Type B pancreatic cell (in vitro differentiated cells): ENCODE measurements around the gene FAM227B. TPM values are rescaled to one million over a fixed set of nuclear protein-coding genes. Genes with fewer than 3 reads are reported as not detected.
"Not testable (repeated sequence)": the region's sequence is repeated elsewhere in the genome, so short reads cannot be mapped to it uniquely, and the experiment has no call there.

Experiments used
- DNase-seq: peaks from one replicate; pipeline ENCODE4 v3.0.0; 2021; ENCODE audit warnings: mixed read lengths; ENCODE audit not compliant: unreplicated experiment; ENCODE audit errors: extremely low spot score
- H3K27ac Mint-ChIP-seq: 2 replicates; pipeline ENCODE4 v1.8.0; 2021; ENCODE audit warnings: mild to moderate bottlenecking, mixed read lengths
- H3K27me3 Mint-ChIP-seq: 2 replicates; pipeline ENCODE4 v1.8.0; 2021; ENCODE audit warnings: mixed read lengths
- H3K36me3 Mint-ChIP-seq: 2 replicates; pipeline ENCODE4 v1.8.0; 2021; ENCODE audit warnings: mixed read lengths
- H3K4me1 Mint-ChIP-seq: one replicate; pipeline ENCODE4 v1.8.0; 2021; ENCODE audit warnings: mixed read lengths; ENCODE audit not compliant: unreplicated experiment
- H3K4me3 Mint-ChIP-seq: 2 replicates; pipeline ENCODE4 v1.8.0; 2021; ENCODE audit warnings: mild to moderate bottlenecking, mixed read lengths
- H3K9me3 Mint-ChIP-seq: 2 replicates; pipeline ENCODE4 v1.8.0; 2021; ENCODE audit warnings: mixed read lengths
- CTCF ChIP-seq: fragments of 200-600 bp; sonication (generic); conservative IDR thresholded peaks from 2 replicates; pipeline ENCODE4 v1.5.0; 2021; ENCODE audit warnings: antibody characterized with exemption, mild to moderate bottlenecking
- total RNA-seq: library from RNA; stranded (reverse); gene quantifications from 2 replicates; pipeline ENCODE4 v1.2.1, GENCODE V29; 2021; ENCODE audit warnings: low replicate concordance

Gene FAM227B
- total RNA-seq, 1 donor from 2014 or later, result 7.3 TPM

GRCh38 chr15:49606594-49606993 lies 14.0 kb downstream of the FAM227B start:
- no peak for DNase-seq
- Mint-ChIP-seq H3K9me3 (peaks cover 10% of the 10 kb centered on the region), H3K4me3 (no peak overlapping the region), H3K27me3 (no peaks in the 10 kb centered on the region), H3K4me1 (no peaks in the 10 kb centered on the region), H3K27ac (no peak overlapping the region), H3K36me3 (peaks cover 4% of the 10 kb centered on the region)
- TF ChIP-seq CTCF, result no peak

- Mint-ChIP-seq H3K27me3 (no peaks in the 10 kb centered on the region), H3K4me1 (no peaks in the 10 kb centered on the region), H3K36me3 (peaks cover 4% of the 10 kb centered on the region), H3K27ac (no peak overlapping the region), H3K4me3 (no peak overlapping the region), H3K9me3 (peaks cover 14% of the 10 kb centered on the region)
- no peak for DNase-seq
- TF ChIP-seq CTCF, result no peak
Observed at GRCh38 chr15:49605588-49605987, 15.0 kb downstream of the FAM227B start.

- H3K4me1 Mint-ChIP-seq, result no peaks in the 10 kb centered on the region
- H3K9me3 Mint-ChIP-seq, result peaks cover 14% of the 10 kb centered on the region
- TF ChIP-seq CTCF, result no peak
- H3K27me3 Mint-ChIP-seq, result no peaks in the 10 kb centered on the region
- H3K4me3 Mint-ChIP-seq, result no peak overlapping the region
- DNase-seq, result no peak
- peaks cover 4% of the 10 kb centered on the region for H3K36me3 Mint-ChIP-seq
- no peak overlapping the region for H3K27ac Mint-ChIP-seq
Observed at GRCh38 chr15:49604625-49605409, 15.8 kb downstream of the FAM227B start.

GRCh38 chr15:49592829-49593316 lies 27.7 kb downstream of the FAM227B start:
- H3K4me3 Mint-ChIP-seq, H3K4me1 Mint-ChIP-seq, H3K27ac Mint-ChIP-seq, H3K27me3 Mint-ChIP-seq, DNase-seq: not testable (repeated sequence)
- peaks cover 14% of the 10 kb centered on the region for H3K9me3 Mint-ChIP-seq
- peaks cover 11% of the 10 kb centered on the region for H3K36me3 Mint-ChIP-seq

GRCh38 chr15:49589030-49589429 lies 31.6 kb downstream of the FAM227B start:
- no peak for DNase-seq
- TF ChIP-seq CTCF, result no peak
- H3K9me3 Mint-ChIP-seq, result peaks cover 7% of the 10 kb centered on the region
- peaks cover 18% of the 10 kb centered on the region for H3K36me3 Mint-ChIP-seq
- no peak overlapping the region for H3K4me3 Mint-ChIP-seq
- no peak overlapping the region for H3K27ac Mint-ChIP-seq
- H3K4me1 Mint-ChIP-seq, result no peaks in the 10 kb centered on the region
- H3K27me3 Mint-ChIP-seq, result no peaks in the 10 kb centered on the region

- Mint-ChIP-seq H3K9me3 (peaks cover 8% of the 10 kb centered on the region), H3K4me3 (no peak overlapping the region), H3K36me3 (peaks cover 11% of the 10 kb centered on the region), H3K27me3 (no peaks in the 10 kb centered on the region), H3K4me1 (no peaks in the 10 kb centered on the region), H3K27ac (no peak overlapping the region)
- DNase-seq, result no peak
- no peak for TF ChIP-seq CTCF
Observed at GRCh38 chr15:49573421-49573820, 47.2 kb downstream of the FAM227B start.
